H9 (cell line): ENCODE data around the gene ESRRA. TPM values are rescaled to one million over a fixed set of nuclear protein-coding genes. Genes with fewer than 3 reads are reported as not detected.

Experiments used
- DNase-seq: peaks from one replicate; pipeline ENCODE4 v3.0.0-alpha.2; 2017
- H2AFZ ChIP-seq: one replicate; pipeline ENCODE4 v1.6.1; 2013; ENCODE audit warnings: mild to moderate bottlenecking, low read length, control low read depth, moderate library complexity
- H2AK5ac ChIP-seq: 2 replicates; pipeline ENCODE4 v1.6.1; 2013; ENCODE audit warnings: low read length, control low read depth, mixed read lengths; ENCODE audit not compliant: insufficient read length
- H2BK120ac ChIP-seq: one replicate; pipeline ENCODE4 v1.6.1; 2013; ENCODE audit warnings: low read depth, mild to moderate bottlenecking, low read length, control low read depth, inconsistent platforms; ENCODE audit not compliant: poor library complexity, severe bottlenecking
- H2BK12ac ChIP-seq: 2 replicates; pipeline ENCODE4 v1.6.1; 2013; ENCODE audit warnings: low read length, control low read depth, mixed read lengths, low read depth; ENCODE audit not compliant: insufficient read length
- H2BK15ac ChIP-seq: 2 replicates; pipeline ENCODE4 v1.6.1; 2013; ENCODE audit warnings: low read depth, low read length, control low read depth
- H2BK20ac ChIP-seq: one replicate; pipeline ENCODE4 v1.6.1; 2013; ENCODE audit warnings: low read depth, mild to moderate bottlenecking, low read length, control low read depth, inconsistent platforms; ENCODE audit not compliant: poor library complexity, severe bottlenecking
- H2BK5ac ChIP-seq: 2 replicates; pipeline ENCODE4 v1.6.1; 2013; ENCODE audit warnings: low read length, control low read depth, mixed read lengths; ENCODE audit not compliant: insufficient read length
- H3K14ac ChIP-seq: 2 replicates; pipeline ENCODE4 v1.6.1; 2013; ENCODE audit warnings: low read length, control low read depth; ENCODE audit not compliant: insufficient read depth
- H3K18ac ChIP-seq: 2 replicates; pipeline ENCODE4 v1.6.1; 2013; ENCODE audit warnings: low read depth, mild to moderate bottlenecking, mixed read lengths, low read length, control low read depth; ENCODE audit not compliant: insufficient read length
- H3K23ac ChIP-seq: 2 replicates; pipeline ENCODE4 v1.6.1; 2013; ENCODE audit warnings: low read length, control low read depth, mixed read lengths, low read depth; ENCODE audit not compliant: insufficient read length
- H3K23me2 ChIP-seq: 2 replicates; pipeline ENCODE4 v1.6.1; 2013; ENCODE audit warnings: low read depth, mild to moderate bottlenecking, mixed read lengths, low read length, control low read depth; ENCODE audit not compliant: insufficient read length, poor library complexity, severe bottlenecking
- H3K27ac ChIP-seq: 2 replicates; pipeline ENCODE4 v1.5.1; 2013; ENCODE audit warnings: low read length, control low read depth, mixed read lengths, low read depth; ENCODE audit not compliant: insufficient read length
- H3K27me3 ChIP-seq: 2 replicates; pipeline ENCODE4 v1.6.1; 2013; ENCODE audit warnings: low read length, control low read depth, inconsistent platforms; ENCODE audit not compliant: insufficient read depth
- H3K4ac ChIP-seq: 2 replicates; pipeline ENCODE4 v1.6.1; 2013; ENCODE audit warnings: low read depth, mild to moderate bottlenecking, control low read depth, inconsistent platforms, low read length, moderate library complexity
- H3K4me1 ChIP-seq: 2 replicates; pipeline ENCODE4 v1.6.1; 2013; ENCODE audit warnings: low read length, control low read depth, inconsistent platforms; ENCODE audit not compliant: insufficient read depth
- H3K4me2 ChIP-seq: 2 replicates; pipeline ENCODE4 v1.6.1; 2013; ENCODE audit warnings: low read length, control low read depth, mixed read lengths; ENCODE audit not compliant: insufficient read length, insufficient read depth
- H3K56ac ChIP-seq: 2 replicates; pipeline ENCODE4 v1.6.1; 2013; ENCODE audit warnings: low read depth, mild to moderate bottlenecking, mixed read lengths, low read length, control low read depth; ENCODE audit not compliant: insufficient read length
- H3K79me1 ChIP-seq: 2 replicates; pipeline ENCODE4 v1.6.1; 2013; ENCODE audit warnings: low read depth, mild to moderate bottlenecking, moderate library complexity, low read length, control low read depth, inconsistent platforms; ENCODE audit not compliant: insufficient read depth, poor library complexity, severe bottlenecking
- H3K79me2 ChIP-seq: 2 replicates; pipeline ENCODE4 v1.6.1; 2013; ENCODE audit warnings: low read length, control low read depth, inconsistent platforms; ENCODE audit not compliant: insufficient read depth
- H3K9ac ChIP-seq: 2 replicates; pipeline ENCODE4 v1.6.1; 2013; ENCODE audit warnings: low read length, control low read depth, mixed read lengths; ENCODE audit not compliant: insufficient read length; ENCODE audit errors: extremely low read depth
- H3K9me3 ChIP-seq: one replicate; pipeline ENCODE4 v1.6.1; 2013; ENCODE audit warnings: low read depth, low read length, inconsistent platforms; ENCODE audit not compliant: control insufficient read depth
- H3T11ph ChIP-seq: one replicate; pipeline ENCODE4 v1.6.1; 2013; ENCODE audit warnings: mild to moderate bottlenecking, low read length, control low read depth, inconsistent platforms
- H4K20me1 ChIP-seq: one replicate; pipeline ENCODE4 v1.6.1; 2013; ENCODE audit not compliant: control insufficient read depth, insufficient read length, insufficient read depth
- H4K5ac ChIP-seq: 2 replicates; pipeline ENCODE4 v1.6.1; 2013; ENCODE audit warnings: low read depth, mild to moderate bottlenecking, mixed read lengths, low read length, control low read depth; ENCODE audit not compliant: insufficient read length
- H4K8ac ChIP-seq: replicated peaks from 2 replicates; pipeline ENCODE4 v1.6.1; 2013; ENCODE audit warnings: low read length, control low read depth, mixed read lengths, low read depth; ENCODE audit not compliant: insufficient read length
- H4K91ac ChIP-seq: 2 replicates; pipeline ENCODE4 v1.6.1; 2013; ENCODE audit warnings: low read depth, mild to moderate bottlenecking, moderate library complexity, mixed read lengths, low read length, control low read depth; ENCODE audit not compliant: insufficient read length
- H3K27ac Mint-ChIP-seq, 3 experiments: 2 replicates in 2 of 3; 3 replicates in 1 of 3; pipeline ENCODE4 v1.8.0; 2020 to 2021; ENCODE audit warnings: mixed read lengths in 3 of 3, mild to moderate bottlenecking in 1 of 3, moderate library complexity in 1 of 3
- H3K27me3 Mint-ChIP-seq: 2 replicates; pipeline ENCODE4 v1.8.0; 2021; ENCODE audit warnings: low read depth, mild to moderate bottlenecking, moderate library complexity, mixed read lengths
- H3K36me3 Mint-ChIP-seq, 3 experiments: 2 replicates in 2 of 3; 3 replicates in 1 of 3; pipeline ENCODE4 v1.8.0; 2020 to 2021; ENCODE audit warnings: low read depth in 3 of 3, mixed read lengths in 3 of 3; ENCODE audit not compliant: insufficient read depth in 1 of 3
- H3K4me1 Mint-ChIP-seq, 2 experiments: 2 replicates each; pipeline ENCODE4 v1.8.0; 2020; ENCODE audit warnings: mixed read lengths in 2 of 2
- H3K4me3 Mint-ChIP-seq, 2 experiments: 2 replicates in 1 of 2; 3 replicates in 1 of 2; pipeline ENCODE4 v1.8.0; 2020 to 2021; ENCODE audit warnings: mild to moderate bottlenecking in 2 of 2, mixed read lengths in 2 of 2, moderate library complexity in 1 of 2
- H3K9me3 Mint-ChIP-seq, 2 experiments: 2 replicates in 1 of 2; 3 replicates in 1 of 2; pipeline ENCODE4 v1.8.0; 2020; ENCODE audit warnings: mild to moderate bottlenecking in 2 of 2, mixed read lengths in 2 of 2, moderate library complexity in 1 of 2
- WGBS: extraction: QIAGEN DNeasy Blood & Tissue Kit; methylation state at CpG from one replicate; pipeline ENCODE4 v1.1.7; 2013; ENCODE audit warnings: missing lambda C conversion rate, low lambda C conversion rate, mixed read lengths; ENCODE audit not compliant: insufficient read length; ENCODE audit errors: extremely low coverage; 5-methylcytosine and 5-hydroxymethylcytosine counted together
- total RNA-seq: library from RNA; stranded (reverse); gene quantifications from 2 replicates; pipeline ENCODE4 v1.2.1, GENCODE V29; 2021
- TF ChIP-seq, protein P1 (sequence below): fragments of 200-600 bp; sonication (generic); conservative IDR thresholded peaks from 3 replicates; pipeline ENCODE4 v1.8.0; 2021; ENCODE audit warnings: antibody characterized with exemption, mild to moderate bottlenecking

The ESRRA gene
- total RNA-seq, 1 experiment from 2014 or later = 42.3 TPM

DNA sequence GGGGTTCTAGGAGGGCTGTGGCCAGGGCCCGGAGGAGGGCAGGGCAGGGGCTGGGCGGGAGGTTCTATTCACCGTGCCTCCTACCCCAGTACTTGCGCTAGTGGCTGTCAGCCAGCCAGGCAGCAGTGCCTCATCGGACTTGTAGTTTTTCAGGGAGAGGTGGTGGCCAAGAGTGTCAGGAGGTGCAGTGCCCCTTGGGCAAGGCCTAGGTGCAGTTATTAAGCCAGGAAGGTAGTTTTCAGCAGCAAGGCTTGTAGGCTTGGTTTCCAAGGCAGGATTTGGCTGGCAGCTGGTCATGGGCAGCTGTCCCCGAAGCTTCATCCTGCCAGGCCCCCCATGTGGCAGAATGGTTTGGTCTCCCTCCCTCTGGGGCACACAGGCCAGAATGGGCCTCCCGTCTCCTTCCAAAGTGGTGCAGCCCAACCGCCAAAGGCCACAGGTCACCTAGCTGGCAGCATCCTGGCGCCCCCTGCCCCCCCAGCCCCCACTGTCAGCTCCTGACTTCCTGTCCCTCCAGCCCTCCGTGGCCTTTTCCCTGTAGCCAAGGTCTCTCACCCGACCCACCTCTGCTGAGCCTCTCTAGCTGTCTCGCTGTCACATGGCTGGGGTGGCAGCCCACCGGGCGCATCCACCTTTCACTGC lies 43.2 kb downstream of the ESRRA start:
- Histone ChIP-seq H2AK5ac (no peak overlapping the region), H3T11ph (no peak overlapping the region), H2BK12ac (no peak overlapping the region), H3K18ac (no peak overlapping the region), H3K14ac (no peak overlapping the region; the same call in 1 of the 2 replicates), H3K23ac (no peak overlapping the region), H2AFZ (no peak overlapping the region), H2BK20ac (no peak overlapping the region), H3K4me2 (no peak overlapping the region), H3K4ac (no peak overlapping the region), H3K27me3 (no peaks in the 10 kb centered on the region), H2BK15ac (no peak overlapping the region), H3K9me3 (no peaks in the 10 kb centered on the region), H4K20me1 (no peaks in the 10 kb centered on the region), H4K5ac (no peak overlapping the region), H3K23me2 (no peaks in the 10 kb centered on the region), H3K79me2 (no peaks in the 10 kb centered on the region), H3K27ac (no peak overlapping the region), H3K56ac (no peak overlapping the region), H3K79me1 (no peaks in the 10 kb centered on the region), H2BK120ac (no peak overlapping the region), H4K91ac (no peak overlapping the region), H4K8ac (no peak overlapping the region), H2BK5ac (no peak overlapping the region), H3K9ac (no peak overlapping the region), H3K4me1 (peaks cover 2% of the 10 kb centered on the region; the same call in 1 of the 2 replicates)
- WGBS = no CpG with 5 or more reads among the region's 14 CpGs
- Mint-ChIP-seq H3K27me3 (peaks cover 1% of the 10 kb centered on the region; the same call in 1 of the 2 replicates), H3K4me1 (peaks cover 2 to 12% of the 10 kb centered on the region in 2 experiments; a peak in 3 of 4 replicates), H3K9me3 (no peaks in the 10 kb centered on the region), H3K27ac (no peak overlapping the region; a peak in 1 of 7 replicates), H3K36me3 (peaks cover 0 to 2% (median 0%) of the 10 kb centered on the region in 3 experiments; a peak in 1 of 7 replicates), H3K4me3 (no peak overlapping the region; a peak in 1 of 5 replicates)
- no peak for DNase-seq
- TF ChIP-seq, protein P1, sequence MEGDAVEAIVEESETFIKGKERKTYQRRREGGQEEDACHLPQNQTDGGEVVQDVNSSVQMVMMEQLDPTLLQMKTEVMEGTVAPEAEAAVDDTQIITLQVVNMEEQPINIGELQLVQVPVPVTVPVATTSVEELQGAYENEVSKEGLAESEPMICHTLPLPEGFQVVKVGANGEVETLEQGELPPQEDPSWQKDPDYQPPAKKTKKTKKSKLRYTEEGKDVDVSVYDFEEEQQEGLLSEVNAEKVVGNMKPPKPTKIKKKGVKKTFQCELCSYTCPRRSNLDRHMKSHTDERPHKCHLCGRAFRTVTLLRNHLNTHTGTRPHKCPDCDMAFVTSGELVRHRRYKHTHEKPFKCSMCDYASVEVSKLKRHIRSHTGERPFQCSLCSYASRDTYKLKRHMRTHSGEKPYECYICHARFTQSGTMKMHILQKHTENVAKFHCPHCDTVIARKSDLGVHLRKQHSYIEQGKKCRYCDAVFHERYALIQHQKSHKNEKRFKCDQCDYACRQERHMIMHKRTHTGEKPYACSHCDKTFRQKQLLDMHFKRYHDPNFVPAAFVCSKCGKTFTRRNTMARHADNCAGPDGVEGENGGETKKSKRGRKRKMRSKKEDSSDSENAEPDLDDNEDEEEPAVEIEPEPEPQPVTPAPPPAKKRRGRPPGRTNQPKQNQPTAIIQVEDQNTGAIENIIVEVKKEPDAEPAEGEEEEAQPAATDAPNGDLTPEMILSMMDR = no peak
